HG03135 (cell line): ENCODE results near the gene IQGAP2.

Experiments used
- ATAC-seq: cut with Tn5 transposase; IDR thresholded peaks from one replicate; pipeline ENCODE4 v1.9.1; 2021; ENCODE audit warnings: mild to moderate bottlenecking, moderate library complexity; ENCODE audit not compliant: unreplicated experiment

The IQGAP2 gene

DNA sequence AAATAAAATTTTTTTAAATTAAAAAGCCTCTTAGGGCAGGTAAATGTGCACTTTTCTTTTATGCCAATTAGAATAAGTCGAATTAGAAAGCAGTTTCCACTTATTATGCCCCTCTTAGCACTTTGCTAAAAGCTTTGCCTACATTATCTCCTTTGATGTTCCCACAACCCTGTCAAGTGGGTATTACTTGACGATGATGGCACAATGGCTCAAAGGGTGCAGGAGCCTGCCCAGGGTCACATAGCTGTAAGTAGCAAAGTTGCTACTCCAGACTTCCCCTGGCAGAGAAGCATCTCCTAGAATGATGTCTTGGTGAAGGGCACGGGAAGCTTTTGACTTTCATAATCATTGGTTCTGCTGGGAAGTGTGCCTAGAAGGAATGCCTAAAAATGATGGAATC is 18.4 kb upstream of the IQGAP2 start:
- no peak for ATAC-seq

- no peak for ATAC-seq
Measured at GRCh38 chr5:76385540-76385939, 17.5 kb upstream of the IQGAP2 start.

DNA sequence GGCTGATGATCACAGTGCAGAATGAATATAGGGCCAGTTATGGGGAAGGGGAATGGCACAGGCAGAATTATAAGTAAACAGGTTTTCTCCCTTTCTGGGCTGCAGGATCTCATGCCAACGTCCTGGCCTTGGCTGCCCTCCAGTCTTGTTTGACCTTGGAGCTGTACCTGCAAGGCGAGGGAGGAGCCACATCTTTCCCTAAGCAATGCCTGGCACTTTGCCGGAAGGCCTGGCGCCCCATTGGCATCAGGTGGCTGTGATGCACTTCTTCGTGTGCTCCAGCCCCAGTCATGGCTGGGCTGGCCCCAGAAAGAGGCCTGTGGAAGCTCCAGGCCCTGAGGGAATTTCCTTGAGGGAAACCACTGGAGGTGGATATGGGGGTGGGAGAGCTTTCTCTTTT is 16.7 kb upstream of the IQGAP2 start:
- no peak for ATAC-seq

DNA sequence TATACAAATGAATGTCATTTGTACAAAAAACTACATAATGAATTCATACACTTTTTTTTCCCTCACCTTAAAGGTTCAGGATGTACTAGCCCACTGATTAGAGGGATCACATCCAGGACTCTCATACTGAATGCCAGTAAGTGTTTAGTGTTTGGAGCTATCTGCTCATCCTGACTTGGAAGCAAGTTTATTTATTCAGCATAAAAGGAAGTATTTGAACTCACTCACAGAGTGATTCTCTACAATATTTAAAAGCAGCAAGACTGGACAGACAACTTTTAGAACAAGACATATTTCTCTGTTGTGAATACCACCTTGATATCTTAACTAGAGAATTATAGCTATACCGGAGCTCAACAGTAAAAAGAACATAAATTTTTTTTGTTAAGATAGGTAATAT is 14.8 kb upstream of the IQGAP2 start:
- no peak for ATAC-seq

- no peak for ATAC-seq
Measured at GRCh38 chr5:76388791-76389512, 14.1 kb upstream of the IQGAP2 start.

- ATAC-seq, result no peak
Measured at GRCh38 chr5:76389513-76390154, 13.5 kb upstream of the IQGAP2 start.

DNA sequence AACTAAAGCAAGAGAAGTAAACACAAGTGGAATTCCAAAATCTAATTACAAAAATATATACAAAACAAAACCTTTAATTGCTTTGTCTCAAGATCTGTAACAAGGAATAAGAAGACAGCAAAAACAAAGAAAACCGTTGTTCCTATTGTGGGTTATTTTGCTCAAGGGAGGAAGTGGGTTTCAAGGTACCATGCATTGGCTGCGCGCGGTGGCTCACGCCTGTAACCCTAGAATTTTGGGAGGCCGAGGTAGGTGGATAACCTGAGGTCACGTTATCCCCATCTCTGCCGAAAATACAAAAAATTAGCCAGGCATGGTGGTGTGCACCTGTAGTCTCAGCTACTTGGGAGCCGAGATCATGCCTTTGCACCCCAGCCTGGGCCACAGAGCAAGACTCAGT is 12.1 kb upstream of the IQGAP2 start:
- no peak for ATAC-seq

DNA sequence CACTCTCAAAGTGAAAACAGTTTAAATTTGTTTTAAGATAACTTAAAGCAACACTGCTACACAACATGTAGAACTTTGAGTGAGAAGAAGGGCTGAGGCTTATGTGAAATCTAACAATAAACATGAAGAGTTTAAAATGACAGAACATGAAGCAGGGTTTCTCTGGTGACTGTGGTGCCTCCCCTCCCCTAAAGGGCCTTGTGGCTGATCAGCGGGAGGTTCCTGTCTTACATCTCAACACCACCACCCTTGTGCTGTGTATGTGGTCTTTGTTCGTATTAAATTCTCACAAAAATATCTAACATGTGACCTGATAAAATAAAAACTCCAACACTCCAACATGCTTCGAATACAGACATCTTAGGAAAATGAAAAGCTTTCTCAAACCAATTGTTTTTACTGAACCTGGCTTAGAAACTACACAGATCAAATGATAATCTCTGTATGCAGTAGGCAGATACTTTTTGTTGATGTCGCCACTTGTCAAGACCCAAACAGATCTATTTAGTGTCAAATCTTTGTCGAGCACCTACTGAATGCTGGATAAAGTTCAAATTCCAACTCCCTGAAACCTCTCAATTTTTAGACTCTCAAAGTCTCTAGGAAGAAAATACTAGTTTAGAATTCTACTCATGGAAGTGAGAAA is 9.9 kb upstream of the IQGAP2 start:
- ATAC-seq, result no peak

- no peak for ATAC-seq
Measured at GRCh38 chr5:76397200-76397599, 5.9 kb upstream of the IQGAP2 start.

GRCh38 chr5:76399268-76399667 is 3.8 kb upstream of the IQGAP2 start:
- no peak for ATAC-seq

- no peak for ATAC-seq
Measured at GRCh38 chr5:76400466-76400865, 2.6 kb upstream of the IQGAP2 start.

- peak; percentile 27 for ATAC-seq
Measured at GRCh38 chr5:76401801-76402250, 1.3 kb upstream of the IQGAP2 start.

DNA sequence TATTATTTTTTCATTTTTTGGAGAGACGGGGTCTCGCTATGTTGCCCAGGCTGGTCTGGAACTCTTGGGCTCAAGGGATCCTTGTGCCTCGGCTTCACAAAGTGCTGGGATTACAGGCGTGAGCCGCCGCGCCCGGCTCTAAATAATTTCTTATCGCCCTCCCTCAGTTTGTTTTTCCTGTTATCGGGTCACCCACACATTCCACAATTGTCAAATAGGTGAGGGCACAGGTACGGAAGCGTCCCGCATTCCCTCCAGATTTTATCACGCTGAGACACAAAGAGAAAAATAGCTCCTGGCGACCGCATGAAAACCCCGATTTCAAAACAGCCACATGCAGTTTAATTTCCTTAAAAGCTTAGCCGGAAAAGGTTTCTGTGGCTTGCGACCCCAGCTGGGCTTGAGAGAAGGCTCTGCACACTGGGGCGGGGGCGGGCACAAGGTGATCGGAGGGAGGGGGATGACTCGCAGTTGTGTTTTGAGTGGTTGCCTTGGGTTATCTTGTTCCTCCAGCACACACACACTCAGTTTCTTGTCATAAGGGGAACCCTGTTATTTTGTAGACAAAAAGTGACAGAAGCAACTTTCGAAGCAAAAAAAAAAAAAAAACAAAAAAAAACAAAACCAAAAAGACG is 717 bp upstream of the IQGAP2 start:
- ATAC-seq, result peak; percentile 39

DNA sequence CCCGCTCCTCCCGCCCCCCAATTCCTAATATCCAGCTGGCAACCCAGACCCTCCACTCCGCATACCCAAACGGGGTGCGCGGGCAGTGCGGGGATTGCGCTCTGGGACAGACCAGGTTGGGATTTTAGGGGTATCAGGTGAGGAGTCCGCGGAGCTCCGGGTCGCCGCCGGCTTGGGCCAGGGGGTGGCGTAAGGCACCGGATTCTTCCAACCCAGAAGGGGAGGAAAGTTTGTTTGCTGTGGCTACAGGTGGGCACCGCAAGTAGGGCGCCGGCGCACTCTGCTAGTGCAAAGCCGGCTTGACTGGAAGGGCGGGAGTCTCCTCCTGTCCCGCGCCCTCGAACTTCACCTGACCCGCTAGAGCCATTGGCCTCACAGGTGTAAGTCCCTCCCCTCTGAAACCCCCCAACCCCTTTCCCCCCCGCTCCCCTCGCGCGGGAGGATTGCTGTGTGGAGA is 709 bp downstream of the IQGAP2 start:
- peak; percentile 18 for ATAC-seq

DNA sequence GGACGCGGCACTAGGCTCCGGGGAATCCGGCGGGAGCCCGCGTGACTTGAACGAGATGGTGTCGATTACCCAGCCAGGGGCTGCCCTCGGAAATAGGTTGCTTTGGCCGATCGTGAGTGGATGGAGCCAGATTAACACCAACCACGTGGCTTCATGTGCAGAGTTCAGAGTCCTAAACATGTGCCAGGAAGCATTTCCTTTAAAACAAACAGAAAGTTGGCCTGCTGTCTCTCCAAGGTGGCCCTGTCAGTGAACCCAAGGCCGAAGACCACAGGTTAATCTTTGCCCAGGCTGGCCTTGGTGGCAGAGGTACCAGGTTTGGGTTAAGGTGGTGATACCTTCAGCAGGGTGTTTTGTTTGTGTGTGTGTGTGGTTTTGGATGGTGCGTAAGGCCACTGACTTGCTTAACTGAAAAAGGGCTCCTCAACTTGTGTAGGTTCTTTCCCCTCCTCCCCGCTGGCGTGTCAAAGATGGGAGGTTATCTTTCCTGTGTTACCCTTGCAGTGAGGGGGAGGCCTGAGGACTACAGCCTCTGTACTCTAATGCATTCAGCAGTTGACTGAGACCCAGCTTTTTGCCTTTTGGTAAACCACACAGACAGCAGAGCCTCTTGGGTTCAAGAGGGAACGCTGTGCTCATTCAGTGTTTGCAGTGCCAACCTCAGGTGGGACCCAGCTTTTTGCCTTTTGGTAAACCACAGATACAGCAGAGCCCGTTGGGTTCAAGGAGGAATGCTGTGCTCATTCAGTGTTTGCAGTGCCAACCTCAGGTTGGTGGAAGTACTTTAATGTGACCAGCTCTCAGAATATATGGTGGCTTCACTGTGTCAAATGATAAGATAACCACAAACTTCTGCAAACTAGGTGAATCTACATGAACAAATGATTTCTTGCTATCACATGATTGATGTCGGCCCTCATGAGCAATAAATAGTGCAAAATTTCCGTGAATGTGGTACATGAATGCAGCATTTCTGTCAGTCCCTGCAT is 1.4 kb downstream of the IQGAP2 start:
- peak; percentile 14 for ATAC-seq

DNA sequence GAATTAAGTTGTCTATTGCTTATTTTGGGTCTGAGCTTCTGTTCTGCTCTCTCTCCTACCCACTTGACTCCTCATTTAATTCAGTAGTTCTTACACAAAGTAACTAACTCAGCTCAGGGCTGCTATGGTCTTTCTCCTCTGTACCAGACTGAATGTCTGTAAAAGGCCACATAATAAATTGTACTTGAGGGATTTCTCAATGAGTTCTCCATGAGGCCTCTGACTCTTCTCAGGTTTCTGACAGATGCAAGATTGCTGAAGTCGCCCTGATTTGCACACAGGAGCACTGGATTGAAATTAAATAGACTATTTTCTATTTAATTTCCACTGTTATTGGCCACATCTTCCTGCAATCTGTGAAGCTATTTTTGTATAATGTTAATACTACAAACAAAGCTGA is 2.9 kb downstream of the IQGAP2 start:
- ATAC-seq, result no peak

- ATAC-seq, result no peak
Measured at GRCh38 chr5:76406673-76407072, 3.6 kb downstream of the IQGAP2 start.

GRCh38 chr5:76408104-76408654 is 5.1 kb downstream of the IQGAP2 start:
- no peak for ATAC-seq

DNA sequence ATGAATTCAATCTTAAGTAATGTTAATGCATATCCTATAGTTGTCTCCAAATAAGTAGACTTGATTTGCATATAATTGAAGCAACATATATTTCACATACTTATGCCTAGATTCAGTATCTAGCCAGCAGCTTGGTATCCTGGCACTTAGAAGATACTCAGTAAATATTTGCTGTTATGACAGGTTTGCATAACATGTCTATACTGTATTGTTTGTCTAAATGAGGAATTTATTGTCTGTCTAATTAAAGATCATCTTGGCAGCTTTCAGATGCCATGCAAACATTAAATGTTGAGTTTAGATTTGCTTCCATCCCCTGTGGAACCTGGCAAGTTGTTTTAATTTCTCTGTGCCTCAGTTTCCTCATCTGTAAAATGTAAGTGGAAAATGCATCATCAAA is 9.4 kb downstream of the IQGAP2 start:
- no peak for ATAC-seq

DNA sequence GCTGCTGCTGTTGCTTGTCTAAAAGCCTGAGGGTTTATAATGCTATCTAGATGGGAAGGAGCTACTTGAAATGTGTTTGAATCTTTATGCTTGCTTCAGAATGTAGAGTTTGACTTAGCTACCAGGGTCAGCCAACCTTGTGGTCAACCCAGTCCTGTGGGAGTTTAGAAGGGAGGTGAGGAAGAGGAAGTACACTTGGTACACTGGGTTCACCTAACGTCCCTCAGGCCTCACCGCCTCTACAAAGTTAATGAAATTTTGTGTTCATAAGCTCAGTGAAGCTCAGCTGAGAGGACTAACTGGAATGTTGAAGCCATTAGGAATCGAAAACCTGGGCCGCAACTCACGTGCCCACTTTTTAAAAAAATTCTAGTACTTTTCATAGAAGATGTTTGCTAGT is 10.7 kb downstream of the IQGAP2 start:
- ATAC-seq, result no peak
